Mucosa of descending colon (tissue), 3 donors: ENCODE results near the gene SORCS2. TPM values are rescaled to one million over a fixed set of nuclear protein-coding genes. Genes with fewer than 3 reads are reported as not detected.

Experiments
- ATAC-seq: fragments of 200-7000 bp; cut with Tn5 transposase; one replicate; pipeline ENCODE4 v1.9.1; 2020; ENCODE audit warnings: mild to moderate bottlenecking, moderate library complexity
- DNase-seq, 3 donors: peaks; one replicate each; pipeline ENCODE4 v3.0.0-alpha.2; 2020
- H3K36me3 ChIP-seq: fragments of 200-600 bp; one replicate; pipeline ENCODE4 v1.8.0; 2021; ENCODE audit warnings: low read depth, mild to moderate bottlenecking
- H3K4me1 ChIP-seq: fragments of 200-600 bp; one replicate; pipeline ENCODE4 v1.8.0; 2021; ENCODE audit warnings: low read depth, mild to moderate bottlenecking
- H3K4me3 ChIP-seq: fragments of 200-600 bp; one replicate; pipeline ENCODE4 v1.8.0; 2021; ENCODE audit warnings: mild to moderate bottlenecking
- H3K9me3 ChIP-seq: fragments of 200-600 bp; one replicate; pipeline ENCODE4 v1.8.0; 2021; ENCODE audit warnings: mild to moderate bottlenecking
- intact Hi-C, 2 donors: fragments of 100-400 bp; cut with DNase I in 1 of 2; cut with micrococcal nuclease in 1 of 2; formaldehyde crosslinking; loops; one replicate each; pipeline versions ENCODE4 v1.11.0 to v1.11.1; 2022; cut with DNase I, micrococcal nuclease
- total RNA-seq, 3 donors: library from RNA; stranded (reverse); fragmentation: NEBNext Ultra II Directional in 2 of 3; extraction: Animal tissue kit (Norgen Biotek cat#: 25700) in 2 of 3; gene quantifications; one replicate each; pipeline versions ENCODE4 v1.2.1 to v1.2.4, GENCODE V29; 2021 to 2023
- TF ChIP-seq, protein P1 (sequence below): fragments of 200-600 bp; IDR thresholded peaks from one replicate; pipeline ENCODE4 v1.8.0; 2022; ENCODE audit warnings: antibody characterized with exemption, mild to moderate bottlenecking
- donor health status: DM: no; HTN: no; CAD: no; lungs with moderate emphysema.
- donor health status: DM: no; HTN: no; CAD: no.
- donor health status: DM: no; HTN: yes; CAD: no.

Gene SORCS2
- total RNA-seq, 3 donors from 2014 or later: 0.20 to 3.1 (median 1.5) TPM

DNA sequence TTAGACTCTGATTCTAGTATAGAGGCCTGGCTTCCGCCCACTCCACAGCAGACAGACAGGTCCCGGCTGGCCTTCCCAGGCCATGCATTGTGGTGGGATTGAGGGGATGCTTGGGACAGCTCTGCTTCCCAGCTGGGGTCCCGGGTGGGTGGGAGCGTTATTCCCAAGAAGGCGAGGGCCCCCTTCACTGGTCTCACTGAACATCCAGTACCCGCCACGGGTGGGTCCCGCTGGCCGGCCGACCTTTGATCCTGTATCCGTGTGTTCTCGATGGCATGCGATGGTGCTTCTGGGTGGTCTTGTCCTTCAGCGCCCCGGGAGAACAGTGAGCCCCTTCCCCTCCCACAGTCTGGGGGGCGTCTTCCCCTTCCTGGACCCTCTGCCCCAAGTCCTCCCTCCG is 515.9 kb downstream of the SORCS2 start:
- Histone ChIP-seq H3K4me1 (no peaks in the 10 kb centered on the region), H3K4me3 (no peak overlapping the region), H3K9me3 (no peaks in the 10 kb centered on the region), H3K36me3 (no peaks in the 10 kb centered on the region)
- TF ChIP-seq, protein P1, sequence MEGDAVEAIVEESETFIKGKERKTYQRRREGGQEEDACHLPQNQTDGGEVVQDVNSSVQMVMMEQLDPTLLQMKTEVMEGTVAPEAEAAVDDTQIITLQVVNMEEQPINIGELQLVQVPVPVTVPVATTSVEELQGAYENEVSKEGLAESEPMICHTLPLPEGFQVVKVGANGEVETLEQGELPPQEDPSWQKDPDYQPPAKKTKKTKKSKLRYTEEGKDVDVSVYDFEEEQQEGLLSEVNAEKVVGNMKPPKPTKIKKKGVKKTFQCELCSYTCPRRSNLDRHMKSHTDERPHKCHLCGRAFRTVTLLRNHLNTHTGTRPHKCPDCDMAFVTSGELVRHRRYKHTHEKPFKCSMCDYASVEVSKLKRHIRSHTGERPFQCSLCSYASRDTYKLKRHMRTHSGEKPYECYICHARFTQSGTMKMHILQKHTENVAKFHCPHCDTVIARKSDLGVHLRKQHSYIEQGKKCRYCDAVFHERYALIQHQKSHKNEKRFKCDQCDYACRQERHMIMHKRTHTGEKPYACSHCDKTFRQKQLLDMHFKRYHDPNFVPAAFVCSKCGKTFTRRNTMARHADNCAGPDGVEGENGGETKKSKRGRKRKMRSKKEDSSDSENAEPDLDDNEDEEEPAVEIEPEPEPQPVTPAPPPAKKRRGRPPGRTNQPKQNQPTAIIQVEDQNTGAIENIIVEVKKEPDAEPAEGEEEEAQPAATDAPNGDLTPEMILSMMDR: no peak
- intact Hi-C loops: no loop called here
- DNase-seq (peak in 1 of 3 donors; percentile 25), ATAC-seq (no peak)

DNA sequence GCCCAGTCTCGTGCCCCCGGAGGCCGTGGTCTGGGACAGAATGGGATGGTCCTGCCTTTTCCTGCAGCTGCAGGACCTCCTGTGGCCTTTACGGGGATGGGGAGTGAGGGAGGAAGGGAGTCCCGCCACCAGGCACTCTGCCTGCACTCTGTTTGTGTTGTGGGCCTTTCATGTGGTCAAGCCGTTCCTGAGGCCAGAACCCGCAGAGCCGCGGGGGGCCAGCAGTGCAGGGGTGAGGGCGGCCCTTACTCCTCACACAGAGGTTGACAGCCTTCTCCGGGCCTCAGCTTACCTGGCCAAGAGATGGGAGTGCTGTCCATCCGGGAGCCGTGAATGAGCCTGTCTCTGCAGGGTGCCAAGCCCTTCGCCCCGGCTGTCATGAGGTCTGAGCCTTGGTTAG is 516.6 kb downstream of the SORCS2 start:
- intact Hi-C loops: no loop called here
- Histone ChIP-seq H3K9me3 (no peaks in the 10 kb centered on the region), H3K4me1 (no peaks in the 10 kb centered on the region), H3K36me3 (no peaks in the 10 kb centered on the region), H3K4me3 (no peak overlapping the region)
- TF ChIP-seq, protein P1: no peak
- ATAC-seq (no peak), DNase-seq (peak in 1 of 3 donors; percentile 29)

DNA sequence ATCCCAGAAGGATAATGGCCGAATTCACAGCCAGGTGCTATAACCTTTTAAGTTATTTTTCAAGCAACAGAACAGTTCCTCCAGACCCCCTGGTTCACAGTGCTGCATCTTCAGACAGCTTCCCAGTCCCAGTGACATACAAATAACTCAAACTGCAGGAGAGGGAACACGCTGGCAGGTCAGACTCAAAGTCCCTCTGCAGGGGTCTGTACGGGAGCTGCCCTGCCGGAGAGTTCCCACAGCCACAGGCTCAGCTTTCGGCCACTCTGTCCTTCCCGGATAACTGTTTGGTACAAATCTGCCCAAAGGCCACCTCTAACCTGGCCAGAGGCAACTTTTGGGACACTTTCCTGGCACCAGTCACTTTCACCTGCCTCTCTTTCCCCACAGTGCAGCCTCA is 517.1 kb downstream of the SORCS2 start:
- intact Hi-C loops: no loop called here
- ATAC-seq (no peak), DNase-seq (peak in 1 of 3 donors; percentile 22)
- TF ChIP-seq, protein P1: no peak
- Histone ChIP-seq H3K36me3 (no peaks in the 10 kb centered on the region), H3K4me1 (no peaks in the 10 kb centered on the region), H3K4me3 (no peak overlapping the region), H3K9me3 (no peaks in the 10 kb centered on the region)

DNA sequence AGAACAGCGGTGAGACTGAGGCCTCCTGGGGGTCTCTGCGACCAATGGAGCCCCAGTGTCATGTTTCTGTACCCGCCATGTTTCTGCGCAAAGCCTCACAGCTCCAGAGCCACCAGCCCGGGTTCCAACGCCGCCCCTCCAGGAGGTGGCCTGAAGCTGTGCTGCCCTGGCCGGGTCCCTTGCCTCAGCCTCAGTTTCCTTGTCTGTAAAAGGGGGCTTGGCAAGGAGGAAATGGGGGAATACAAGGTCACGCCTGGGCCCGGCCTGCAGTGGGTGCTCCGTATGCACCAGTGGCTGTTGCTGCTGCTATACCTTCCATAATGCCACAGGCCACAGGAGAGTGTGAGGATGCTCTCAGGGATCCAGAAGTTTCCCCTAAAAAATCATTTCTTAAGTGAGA is 517.8 kb downstream of the SORCS2 start:
- no peaks in the 10 kb centered on the region for H3K36me3 ChIP-seq
- intact Hi-C loops: loop anchor here in 1 of 2 donors (10.0 kb wide), 1 partner anchor 515 kb away; the partner anchor contains the start of gene SORCS2
- no peak overlapping the region for H3K4me3 ChIP-seq
- peak in 1 of 3 donors; percentile 24 for DNase-seq
- ATAC-seq: no peak
- H3K9me3 ChIP-seq: no peaks in the 10 kb centered on the region
- H3K4me1 ChIP-seq: no peaks in the 10 kb centered on the region
- TF ChIP-seq, protein P1: no peak

DNA sequence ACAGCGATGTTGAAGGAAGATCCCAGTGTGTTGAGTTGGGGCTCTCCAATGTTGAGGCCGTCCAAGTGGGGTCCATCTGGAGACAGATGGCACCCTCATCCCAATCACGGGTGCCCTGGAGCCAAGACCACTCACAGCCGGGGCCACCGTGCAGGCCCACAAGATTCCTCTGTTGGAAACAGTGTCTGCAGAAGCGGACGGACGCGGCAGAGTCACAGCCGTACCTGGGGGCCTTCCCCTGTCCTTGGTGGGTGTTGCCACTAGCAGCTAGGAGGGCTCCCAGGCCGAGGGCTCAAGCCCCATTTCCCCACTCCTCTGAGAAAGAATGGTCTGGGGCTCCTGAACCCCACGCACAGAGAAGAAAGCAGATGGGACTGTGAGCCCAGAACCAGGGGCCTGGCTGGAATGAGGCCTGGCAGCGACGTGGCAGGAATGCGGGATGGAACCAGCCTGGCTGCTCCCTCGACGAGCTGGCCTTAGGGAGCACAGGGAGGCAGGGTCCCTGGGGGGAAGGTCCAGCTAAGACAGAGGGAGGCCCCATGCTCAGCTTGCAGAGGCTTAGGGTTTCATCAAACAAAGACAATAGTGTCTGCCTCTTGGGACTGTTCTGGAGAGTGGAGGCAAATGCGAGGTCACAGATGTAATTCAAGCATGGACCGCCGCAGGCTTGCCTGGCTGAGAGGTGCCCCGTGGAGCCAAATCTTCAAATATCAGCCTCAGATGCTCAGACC is 518.4 kb downstream of the SORCS2 start:
- Histone ChIP-seq H3K4me1 (no peaks in the 10 kb centered on the region), H3K4me3 (no peak overlapping the region), H3K9me3 (no peaks in the 10 kb centered on the region), H3K36me3 (no peaks in the 10 kb centered on the region)
- DNase-seq (peak in 1 of 3 donors; percentile 26), ATAC-seq (no peak)
- intact Hi-C loops: loop anchor here in 1 of 2 donors (10.0 kb wide), 1 partner anchor 516 kb away; the partner anchor contains the start of gene SORCS2
- TF ChIP-seq, protein P1: no peak
